Measurements from ENCODE around the gene TBXT.

- no peak for TF ChIP-seq POLR2AphosphoS5 (IDR thresholded peaks at IDR 0.05; ENCODE audit: low read depth, low read length)
- no peak for TF ChIP-seq TAF1 (IDR thresholded peaks at IDR 0.05; ENCODE audit: borderline replicate concordance, low read depth, low read length)
Observed at GRCh38 chr6:166167258-166167731, 356 bp downstream of the TBXT start.

All from GM12892 (cell line).